C1 segment of cervical spinal cord (tissue), 14 donors: ENCODE measurements around the gene HSD17B2.
"Not testable (repeated sequence)": the region's sequence is repeated elsewhere in the genome, so short reads cannot be mapped to it uniquely, and the experiment has no call there.

ENCODE experiments used
- DNase-seq, 14 donors: peaks; one replicate each; lab custom pipeline; 2025; lab: John Stamatoyannopoulos, UW

HSD17B2 gene, protein sequence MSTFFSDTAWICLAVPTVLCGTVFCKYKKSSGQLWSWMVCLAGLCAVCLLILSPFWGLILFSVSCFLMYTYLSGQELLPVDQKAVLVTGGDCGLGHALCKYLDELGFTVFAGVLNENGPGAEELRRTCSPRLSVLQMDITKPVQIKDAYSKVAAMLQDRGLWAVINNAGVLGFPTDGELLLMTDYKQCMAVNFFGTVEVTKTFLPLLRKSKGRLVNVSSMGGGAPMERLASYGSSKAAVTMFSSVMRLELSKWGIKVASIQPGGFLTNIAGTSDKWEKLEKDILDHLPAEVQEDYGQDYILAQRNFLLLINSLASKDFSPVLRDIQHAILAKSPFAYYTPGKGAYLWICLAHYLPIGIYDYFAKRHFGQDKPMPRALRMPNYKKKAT

DNA sequence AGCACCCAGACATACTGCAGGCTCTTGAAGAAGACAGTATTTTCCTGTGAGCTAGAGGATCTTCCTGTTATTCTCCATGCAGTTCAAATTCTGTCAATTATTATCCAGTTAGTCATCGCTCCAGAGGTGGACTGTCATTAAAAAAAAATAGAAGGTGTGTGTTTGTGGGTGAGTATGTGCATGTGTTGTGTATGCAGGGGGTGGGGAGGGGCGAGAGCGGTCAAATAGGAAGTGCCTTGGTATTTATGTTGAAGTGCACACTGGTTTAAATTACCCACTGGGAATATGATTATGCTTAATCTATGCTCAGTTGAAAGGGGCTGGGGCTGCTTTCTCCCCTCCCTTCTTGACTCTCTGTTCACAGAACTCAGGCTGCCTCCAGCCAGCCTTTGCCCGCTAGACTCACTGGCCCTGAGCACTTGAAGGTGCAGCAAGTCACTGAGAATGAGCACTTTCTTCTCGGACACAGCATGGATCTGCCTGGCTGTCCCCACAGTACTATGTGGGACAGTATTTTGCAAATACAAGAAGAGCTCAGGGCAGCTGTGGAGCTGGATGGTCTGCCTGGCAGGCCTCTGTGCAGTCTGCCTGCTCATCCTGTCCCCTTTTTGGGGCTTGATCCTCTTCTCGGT lies at the start of gene HSD17B2:
HSD17B2 (plus strand) TSS at position 273 of the 632 bp plus-strand sequence; CDS start at position 445, 172 bp downstream.
- DNase-seq: no peak

DNA sequence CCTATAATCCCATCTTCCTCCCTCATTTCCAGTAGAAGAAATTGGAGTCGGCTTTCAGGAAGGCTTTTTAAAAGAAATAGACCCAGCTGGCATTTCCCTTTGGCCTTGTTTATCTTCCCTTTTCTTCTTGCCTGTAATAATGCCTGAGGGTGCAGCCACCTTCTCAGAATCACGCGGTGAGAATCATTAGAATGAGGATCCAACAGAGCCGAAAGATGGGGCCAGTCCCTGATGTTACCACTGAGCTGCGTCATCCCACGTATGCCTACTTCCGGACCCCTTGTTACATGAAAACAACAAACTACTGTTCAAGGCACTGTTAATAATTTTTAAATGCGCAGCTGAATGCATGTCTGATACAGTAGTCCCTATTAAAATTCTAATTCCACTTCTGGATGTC lies 47.9 kb upstream of the HSD17B2 start:
- DNase-seq: no peak

DNA sequence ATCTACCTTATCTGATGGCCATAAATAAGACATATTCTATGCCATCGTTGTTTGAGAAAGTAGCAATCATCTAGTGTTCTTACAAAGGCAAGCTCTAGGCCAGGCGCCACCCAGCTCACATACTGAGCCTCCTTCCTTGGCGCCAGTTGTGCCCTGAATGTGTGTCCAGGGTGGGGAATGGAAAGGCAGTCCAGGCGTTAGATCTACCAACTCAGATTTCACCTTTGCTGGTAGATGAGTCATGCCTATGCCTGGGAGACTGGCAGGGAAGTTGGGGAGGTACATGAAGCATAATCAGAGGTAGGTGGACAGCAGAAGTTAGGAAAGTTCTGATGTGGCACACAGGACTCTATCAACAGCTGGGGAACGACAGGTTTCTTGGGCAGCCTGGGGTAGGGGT lies 47.3 kb upstream of the HSD17B2 start:
- DNase-seq: no peak

DNA sequence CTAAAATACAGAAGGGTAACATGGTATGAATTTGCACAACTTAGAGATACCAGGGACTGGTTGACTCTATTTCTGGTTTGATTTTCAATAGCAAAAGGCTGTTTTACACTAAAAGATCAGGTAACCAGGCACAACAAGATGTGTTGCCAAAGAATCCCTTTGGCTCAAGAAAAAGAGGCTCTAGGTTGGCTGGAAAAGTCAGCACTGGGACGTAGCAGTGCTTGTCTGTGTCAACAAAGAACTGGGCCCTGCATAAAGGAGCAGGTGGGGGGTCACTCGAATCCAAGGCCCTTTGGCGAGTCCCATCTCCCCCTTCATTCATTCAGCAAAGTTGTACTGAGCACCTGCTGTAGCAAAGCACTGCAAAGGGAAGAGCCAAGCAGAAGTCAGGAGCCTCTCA lies 42.2 kb upstream of the HSD17B2 start:
- peak in 1 of 14 donors; percentile 6 for DNase-seq

DNA sequence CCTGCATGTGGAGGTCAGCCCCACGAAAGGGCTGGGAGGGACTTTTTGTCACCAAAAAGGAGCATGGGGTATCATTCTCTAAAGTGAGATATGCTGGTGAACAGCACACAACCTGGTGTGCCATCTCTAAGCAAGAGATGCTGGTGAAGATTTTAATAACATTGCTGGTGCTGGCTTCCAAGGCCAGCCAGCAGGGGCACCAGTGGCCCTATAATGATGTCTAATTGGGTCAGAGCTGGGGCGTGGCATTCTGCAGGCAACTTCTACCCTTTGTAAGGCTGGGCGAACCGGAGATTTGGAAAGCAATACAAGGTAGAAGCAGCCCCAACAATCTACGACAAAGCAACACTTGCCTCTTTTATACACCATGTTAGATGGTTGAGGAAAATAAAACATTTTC lies 40.6 kb upstream of the HSD17B2 start:
- DNase-seq: no peak

DNA sequence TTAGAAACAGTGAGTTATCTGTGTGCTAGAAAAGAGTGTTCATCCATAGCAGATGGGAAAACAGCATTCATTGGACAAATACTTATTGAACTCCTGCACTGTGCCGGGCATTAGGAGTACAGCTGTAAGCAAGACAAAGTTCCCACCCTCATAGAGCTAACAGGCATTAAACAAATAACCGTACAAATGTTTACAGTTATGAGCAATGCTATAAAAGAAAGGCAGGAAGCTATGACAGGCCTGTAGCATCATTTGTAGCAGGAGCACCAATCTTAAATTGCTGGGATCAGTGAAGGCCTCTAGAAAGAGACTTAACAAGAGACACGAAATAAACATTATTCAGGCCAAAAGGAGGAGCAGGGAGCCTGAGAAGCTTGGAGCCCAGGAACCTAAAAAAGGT lies 39.4 kb upstream of the HSD17B2 start:
- no peak for DNase-seq

DNA sequence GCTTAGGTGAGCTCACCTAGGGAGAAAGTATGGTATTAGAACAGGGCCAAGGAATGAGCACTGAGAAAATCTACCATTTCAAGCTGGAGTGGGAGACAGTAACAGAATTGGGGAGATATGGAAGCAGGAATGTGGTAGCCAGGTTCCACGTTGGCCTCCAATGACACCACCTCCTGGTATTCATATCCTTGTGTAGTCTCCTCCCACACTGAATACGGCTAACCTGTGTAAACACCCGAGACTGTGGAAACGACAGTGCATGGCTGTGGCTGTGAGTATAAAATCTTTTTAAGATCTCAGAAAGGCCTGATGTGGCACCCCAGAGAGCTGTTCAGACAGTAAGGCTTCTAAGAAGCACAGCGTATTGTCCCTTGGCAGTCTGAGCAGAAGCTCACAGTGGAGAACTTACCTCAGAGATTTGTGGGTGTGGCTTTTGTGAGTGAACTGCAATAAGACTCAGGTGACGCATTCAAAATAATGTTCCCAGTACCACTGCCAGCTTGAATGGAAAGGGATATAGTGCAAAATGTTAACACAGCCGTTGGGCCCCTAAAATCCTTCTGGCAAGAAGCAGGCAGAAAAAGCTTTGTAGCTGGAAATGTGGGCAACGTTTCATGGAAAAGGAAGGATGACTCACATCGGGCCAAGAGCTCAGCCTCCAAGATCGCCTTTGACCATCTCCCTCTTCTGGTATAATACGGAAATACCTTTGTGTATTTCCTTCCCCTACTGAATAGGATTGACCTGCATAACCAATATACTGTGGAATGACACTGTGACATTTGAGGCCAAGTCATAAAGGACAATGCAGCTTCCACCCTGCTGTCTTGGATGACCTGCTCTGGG lies 38.2 kb upstream of the HSD17B2 start:
- DNase-seq: peak in 1 of 14 donors; percentile 2

DNA sequence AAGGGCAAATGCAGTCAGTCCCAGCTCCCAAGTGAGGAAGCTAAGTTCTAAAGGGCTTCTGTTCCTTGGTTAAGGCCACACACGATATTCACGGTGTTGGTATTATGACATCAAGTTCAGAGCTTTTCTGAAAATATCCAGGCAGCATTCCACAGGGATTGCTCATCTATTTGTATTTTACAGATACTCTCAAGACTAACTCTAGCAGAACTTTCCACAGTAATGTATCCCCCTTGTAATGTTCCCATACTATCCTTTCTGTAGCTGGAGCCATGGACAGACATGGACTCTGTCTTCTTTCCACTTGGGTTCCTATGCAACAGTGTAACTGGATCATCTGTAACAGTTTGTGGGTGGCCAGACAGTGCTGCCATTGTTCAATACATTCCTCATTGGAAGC lies 37.3 kb upstream of the HSD17B2 start:
- no peak for DNase-seq

DNA sequence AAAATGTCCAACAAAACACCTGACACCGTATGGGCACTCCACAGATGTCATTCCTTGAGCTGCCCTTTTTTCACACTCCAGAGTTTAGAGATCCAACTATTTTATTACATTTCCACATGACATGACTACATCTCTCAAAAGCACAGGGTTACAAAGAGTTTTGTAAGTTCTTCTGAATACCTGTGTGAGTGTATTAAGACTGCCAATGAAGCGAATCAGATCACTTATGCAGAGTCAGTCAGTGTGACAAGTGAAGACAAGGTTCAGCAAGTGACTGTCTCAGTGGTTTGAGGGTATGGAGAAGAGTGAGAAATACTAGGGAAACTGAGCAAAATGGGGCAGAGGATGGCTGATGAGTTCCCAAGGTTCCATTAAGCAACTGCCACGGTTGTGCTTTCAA lies 32.2 kb upstream of the HSD17B2 start:
- DNase-seq: no peak

DNA sequence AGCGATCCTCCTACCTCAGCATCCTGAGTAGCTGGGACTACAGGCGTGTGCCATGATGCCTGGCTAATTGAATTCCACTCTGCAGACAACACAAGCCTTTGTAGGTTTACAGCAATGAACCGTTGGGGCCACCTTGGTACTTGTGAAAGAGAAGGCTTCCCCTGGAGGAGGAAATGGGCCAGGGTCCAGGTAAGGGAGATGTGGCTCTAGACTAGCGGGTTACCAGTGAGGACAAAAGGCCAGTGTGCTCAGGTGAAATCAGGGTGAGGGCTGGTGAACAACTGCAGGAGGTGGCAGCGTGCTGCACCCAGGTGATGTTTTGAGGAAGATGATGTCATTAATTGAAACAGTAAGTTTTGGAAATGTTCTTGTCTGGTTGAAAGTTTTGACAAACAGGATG lies 30.5 kb upstream of the HSD17B2 start:
- no peak for DNase-seq

DNA sequence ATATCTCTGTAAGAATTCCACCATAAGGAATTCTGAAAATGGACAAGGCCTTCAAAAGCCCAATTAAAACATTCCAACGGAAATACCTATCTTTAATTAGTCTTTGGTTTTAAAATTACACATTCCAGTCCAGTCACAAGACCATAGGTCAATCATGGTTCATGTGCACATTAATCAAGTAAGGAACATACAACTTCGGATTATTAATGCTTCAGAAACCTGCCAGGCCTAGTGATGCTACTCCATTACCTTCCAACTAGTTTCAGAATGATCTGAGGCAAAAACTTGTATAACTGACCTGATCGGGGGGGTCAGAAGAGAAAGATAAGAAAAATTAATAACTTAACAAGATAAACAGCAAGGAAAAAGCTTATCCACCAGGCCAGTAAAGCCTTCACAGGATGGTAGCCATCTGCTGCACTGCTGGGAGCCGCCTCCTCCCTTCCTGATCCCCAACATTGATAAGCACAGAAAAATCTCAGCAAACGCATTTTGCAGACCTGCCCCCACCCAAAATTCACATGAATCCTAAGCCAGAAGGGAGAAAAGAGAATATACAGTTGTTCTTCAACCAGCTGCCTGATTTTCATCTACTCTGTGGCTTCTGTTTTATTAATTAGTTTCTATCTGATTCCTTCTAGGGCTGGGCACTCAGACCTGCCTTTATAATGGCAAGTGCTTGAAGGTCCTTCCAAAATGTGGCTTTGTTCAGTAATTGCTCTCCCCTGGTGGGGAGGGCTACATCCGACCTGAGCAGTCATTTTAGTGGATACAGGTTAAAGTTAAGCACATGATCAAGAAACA lies 29.8 kb upstream of the HSD17B2 start:
- DNase-seq: no peak

DNA sequence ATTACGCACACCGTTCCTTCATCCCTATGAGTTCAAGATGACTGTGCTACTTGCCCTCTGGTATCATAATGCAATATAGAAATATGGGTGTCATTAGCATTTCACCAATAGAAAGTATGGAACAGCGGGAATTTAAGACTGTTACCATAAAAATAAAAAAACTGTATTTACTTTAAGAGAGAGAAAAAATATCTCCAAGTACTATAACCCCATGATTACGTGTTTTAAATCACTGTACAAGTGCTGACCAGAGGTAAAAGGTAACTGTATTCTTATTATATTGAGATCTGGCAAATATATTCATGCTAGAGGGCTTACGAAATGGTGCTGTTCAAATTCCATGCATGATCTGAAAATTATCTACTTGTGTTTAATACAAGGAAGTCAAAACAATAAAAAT lies 29.0 kb upstream of the HSD17B2 start:
- no peak for DNase-seq

DNA sequence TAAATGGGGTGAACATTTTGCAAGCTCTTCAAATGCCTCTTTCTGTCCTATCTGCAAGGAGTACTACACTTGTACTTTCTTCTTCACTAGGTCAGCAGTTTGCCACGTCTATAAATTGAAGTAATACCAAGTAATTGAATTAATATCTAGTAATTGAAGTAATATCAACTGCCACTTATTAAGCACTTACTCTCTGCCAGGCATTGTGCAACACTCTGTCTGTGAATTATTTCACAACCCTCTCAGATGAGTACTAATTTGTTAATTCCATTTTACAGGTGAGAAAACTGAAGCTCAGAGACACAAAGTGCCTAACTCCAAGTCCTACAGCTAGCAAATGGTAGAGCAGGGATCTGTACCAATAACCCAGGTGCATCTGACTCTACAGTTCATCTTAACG lies 27.9 kb upstream of the HSD17B2 start:
- DNase-seq: no peak

DNA sequence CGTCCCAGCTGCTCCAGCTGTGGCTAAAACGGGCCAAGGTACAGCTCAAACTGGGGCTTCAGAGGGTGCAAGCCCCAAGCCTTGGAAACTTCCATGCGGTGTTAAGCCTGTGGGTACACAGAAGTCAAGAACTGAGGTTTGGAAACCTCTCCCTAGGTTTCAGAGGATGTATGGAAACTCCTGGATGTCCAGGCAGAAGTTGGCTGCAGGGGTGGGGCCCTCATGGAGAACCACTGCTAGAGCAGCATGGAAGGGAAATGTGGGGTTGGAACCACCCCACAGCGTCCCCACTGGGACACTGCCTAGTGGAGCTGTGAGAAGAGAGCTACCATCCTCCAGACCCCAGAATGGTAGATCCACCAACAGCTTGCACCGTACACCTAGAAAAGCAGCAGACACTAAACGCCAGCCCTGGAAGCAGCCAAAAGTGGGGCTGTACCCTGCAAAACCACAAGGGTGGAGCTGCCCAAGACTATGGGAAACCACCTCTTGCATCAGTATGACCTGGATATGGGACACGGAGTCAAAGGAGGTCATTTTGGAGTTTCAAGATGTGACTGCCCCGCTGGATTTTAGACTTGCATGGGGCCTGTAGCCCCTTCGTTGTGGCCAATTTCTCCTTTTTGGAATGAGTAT lies 26.0 kb upstream of the HSD17B2 start:
- DNase-seq: no peak

DNA sequence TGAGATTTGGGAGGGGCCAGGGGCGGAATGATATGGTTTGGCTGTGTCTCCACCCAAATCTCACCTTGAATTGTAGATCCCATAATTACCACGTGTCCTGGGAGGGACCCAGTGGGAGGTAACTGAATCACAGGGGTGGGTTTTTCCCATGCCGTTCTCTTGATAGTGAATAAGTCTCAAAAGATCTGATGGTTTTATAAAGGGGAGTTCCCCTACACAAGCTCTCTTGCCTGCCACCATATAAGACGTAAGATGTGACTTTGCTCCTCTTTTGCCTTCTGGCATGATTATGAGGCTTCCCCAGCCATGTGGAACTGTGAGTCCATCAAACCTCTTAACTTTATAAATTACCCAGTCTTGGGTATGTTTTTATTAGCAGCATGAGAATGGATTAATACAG lies 25.3 kb upstream of the HSD17B2 start:
- not testable (repeated sequence) for DNase-seq

DNA sequence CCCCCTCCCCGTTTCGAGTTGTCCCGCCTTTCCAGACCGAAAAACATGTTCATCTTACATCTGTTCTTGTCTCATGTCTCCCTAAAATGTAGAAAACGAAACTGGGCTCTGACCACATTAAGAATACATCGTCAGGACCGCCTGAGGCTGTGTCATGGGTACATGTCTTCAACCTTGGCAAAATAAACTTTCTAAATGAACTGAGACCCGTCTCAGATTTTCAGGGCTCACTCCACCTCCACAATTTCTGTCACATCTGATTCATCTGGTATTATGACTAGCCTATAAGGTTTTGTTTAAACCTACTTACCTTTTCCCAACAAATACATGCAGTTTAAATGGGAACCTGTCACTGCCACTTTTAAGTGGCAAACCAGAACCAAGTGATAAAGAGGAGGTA lies 24.4 kb upstream of the HSD17B2 start:
- no peak for DNase-seq

DNA sequence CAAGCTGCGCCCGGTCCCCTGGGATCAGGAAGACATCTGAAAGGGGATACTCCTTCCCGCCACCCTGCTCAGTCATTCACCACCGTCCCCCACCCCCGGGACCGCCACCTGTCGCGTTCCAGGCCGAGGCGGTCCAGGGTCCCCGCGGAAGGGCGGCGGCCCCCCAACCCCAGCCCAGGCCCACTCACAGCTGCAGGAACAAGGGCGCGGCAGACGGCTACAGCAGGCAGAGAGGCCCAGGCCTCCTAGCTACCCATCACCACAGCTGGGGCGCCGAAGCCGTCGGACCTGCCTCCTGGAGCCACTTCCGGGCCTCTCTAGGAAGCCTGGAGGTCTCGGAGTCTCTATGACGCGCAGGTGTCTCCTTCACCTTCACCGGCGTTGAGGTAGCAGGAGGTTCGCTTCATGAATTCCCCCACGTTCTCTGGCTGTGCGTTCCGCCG lies 23.8 kb upstream of the HSD17B2 start, which contains the start of gene SDR42E1:
SDR42E1 (minus strand) TSS at position 272 of the 443 bp plus-strand sequence. CDS start 10,612 bp downstream, outside the sequence.
- DNase-seq: no peak

DNA sequence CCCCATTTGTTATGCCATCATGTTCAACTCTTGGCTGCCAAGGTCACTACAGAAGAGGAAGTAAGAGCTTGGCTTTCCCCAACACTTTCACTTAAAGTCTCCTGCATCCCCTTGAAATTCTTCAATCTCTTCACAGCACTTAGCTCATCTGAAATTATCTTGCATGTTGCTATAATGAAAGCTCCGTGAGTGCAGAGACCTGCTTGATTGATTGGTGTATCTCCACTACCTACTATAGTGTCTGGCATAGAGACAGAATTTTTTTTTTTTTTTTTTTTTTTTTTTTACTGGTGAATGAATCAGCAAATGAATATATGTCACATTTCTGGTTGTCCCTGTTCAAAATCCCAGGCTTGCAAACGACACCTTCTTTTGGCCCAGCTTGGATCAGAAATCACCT lies 21.9 kb upstream of the HSD17B2 start:
- DNase-seq: no peak

DNA sequence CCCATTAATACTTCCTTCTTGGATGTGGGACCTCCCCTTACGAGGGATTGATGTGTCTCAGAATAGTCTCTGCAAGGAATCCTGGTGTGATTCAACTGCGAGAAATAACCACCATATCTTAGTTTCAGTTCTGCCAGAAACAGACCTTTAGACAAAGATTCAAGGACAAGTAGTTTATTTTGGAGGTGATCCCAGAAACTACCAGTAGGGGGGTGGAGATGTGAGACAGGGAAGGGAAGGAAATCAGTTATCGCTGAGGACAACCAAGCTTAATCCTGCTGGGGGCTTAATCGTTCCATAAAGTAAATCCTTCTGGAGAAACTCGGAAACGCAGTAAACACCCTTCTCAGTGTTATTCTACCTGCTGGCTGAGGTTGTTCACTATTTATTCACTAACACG lies 18.8 kb upstream of the HSD17B2 start:
- no peak for DNase-seq

DNA sequence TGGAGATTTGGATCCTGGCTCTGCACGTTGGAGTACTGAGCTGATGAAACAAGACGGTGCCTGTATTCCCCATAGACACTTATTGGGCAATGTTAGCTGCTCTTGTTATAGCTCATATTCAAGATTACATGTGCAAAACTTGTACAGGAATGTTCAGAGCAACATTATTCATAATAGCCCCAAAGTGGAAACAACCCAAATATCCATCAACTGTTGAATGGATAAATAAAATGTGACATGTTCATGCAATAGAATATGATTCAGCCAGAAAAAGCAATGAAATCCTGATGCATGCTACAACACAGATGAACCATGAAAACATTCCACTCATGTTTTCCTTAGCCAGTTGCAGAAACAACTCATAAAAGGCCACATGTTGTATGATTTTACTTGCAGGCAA lies 18.1 kb upstream of the HSD17B2 start:
- DNase-seq: no peak
